H4 (cell line): Measurements from ENCODE around the gene CLEC18A. TPM values are rescaled to one million over a fixed set of nuclear protein-coding genes. Genes with fewer than 3 reads are reported as not detected.
"Not testable (repeated sequence)": the region's sequence is repeated elsewhere in the genome, so short reads cannot be mapped to it uniquely, and the experiment has no call there.

Source experiments
- DNase-seq: peaks from one replicate; pipeline ENCODE4 v3.0.0-alpha.2; 2015; ENCODE audit warnings: low spot score
- total RNA-seq: library from RNA; depleted of rRNA; stranded (reverse); fragments of >200 nt; shearing (Covaris generic); gene quantifications from 2 replicates; pipeline ENCODE4 v1.2.3, GENCODE V29; 2014

CLEC18A gene
- total RNA-seq, 1 experiment from 2014 or later = 0.02 TPM

DNA sequence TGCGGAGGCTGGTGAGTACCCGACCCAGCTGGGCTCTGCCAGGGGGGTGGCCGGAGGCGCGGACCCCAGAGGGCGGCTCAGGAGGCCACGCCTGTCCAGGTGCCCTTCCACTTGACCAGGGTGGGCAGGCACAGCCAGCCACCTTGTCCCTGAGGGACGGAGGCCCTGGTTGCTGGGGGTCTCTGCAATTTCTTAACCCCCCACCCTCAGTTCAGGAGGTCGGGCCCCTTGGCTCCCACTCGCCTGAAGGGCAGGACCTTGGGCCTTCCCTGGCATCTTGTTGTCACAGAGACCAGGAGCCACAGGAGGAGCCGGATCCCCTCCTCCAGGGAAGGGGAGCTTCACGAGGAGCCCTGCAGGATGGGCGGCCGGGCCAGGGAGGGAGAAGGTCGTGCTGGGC is 982 bp downstream of the CLEC18A start:
- DNase-seq = not testable (repeated sequence)

DNA sequence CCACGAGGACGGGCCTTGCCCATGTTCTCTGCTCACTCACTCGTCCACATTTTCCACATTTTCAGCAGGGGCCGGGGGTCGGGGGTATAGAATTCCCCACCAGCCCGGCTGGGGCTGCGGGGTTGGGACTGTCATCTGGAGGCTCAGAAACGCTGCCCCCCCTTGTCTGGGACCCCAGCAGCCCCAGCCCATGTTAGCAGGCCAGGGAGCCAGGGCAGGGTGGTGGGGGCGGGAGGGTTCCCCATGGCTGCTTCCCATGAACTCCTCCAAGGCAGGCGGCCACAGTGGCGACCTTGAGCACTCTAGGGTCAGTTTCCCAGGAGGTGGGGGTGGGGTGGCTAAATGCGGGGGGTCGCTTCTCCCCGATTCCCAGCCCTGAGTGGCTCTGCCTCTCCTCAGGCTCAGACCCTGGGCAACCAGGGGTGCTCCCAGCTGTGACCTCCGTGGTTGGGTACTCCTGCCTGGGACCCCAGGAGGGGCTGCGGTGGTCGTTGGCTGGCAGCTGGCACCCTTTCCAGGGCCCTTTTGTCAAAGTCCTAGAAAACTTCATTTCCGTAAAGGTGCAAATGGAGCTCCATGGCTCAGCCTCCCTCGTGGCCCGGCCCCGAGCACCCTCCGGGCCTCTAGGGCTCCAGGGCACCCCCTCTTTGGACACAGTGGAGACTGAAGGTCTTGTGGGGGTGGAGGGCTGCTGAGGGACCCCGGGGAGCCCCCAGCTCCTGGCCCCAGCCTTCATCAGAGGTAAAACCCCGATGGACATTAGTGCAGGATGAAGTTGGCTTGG is 1.6 kb downstream of the CLEC18A start:
- not testable (repeated sequence) for DNase-seq

DNA sequence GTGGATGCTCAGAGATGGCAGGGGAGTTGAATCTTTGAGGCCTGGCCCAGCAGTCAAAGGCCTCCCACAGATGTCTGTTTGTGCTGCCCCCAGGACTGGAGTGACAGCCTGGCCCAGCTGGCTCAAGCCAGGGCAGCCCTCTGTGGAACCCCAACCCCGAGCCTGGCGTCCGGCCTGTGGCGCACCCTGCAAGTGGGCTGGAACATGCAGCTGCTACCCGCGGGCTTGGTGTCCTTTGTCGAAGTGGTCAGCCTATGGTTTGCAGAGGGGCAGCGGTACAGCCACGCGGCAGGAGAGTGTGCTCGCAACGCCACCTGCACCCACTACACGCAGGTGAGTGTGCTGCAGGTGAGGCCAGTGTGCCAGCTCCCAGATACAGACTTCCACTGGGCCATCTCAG is 3.1 kb downstream of the CLEC18A start:
- not testable (repeated sequence) for DNase-seq

DNA sequence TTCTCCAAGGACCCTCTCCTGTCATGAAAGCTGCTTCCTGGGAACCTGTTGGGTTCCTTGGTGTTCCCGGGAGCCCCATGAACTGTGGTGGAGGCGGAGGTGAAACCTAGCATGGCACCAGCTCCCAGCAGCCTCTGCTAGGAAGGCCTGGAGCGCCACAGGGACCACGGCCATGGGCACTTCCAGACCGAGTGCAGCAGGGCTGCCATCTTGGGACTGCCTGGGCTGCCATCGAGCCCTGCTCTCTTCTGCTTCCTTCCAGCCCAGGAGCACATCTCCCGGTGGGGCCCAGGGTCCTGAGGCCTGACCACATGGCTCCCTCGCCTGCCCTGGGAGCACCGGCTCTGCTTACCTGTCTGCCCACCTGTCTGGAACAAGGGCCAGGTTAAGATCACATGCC is 12.2 kb downstream of the CLEC18A start:
- DNase-seq = not testable (repeated sequence)

DNA sequence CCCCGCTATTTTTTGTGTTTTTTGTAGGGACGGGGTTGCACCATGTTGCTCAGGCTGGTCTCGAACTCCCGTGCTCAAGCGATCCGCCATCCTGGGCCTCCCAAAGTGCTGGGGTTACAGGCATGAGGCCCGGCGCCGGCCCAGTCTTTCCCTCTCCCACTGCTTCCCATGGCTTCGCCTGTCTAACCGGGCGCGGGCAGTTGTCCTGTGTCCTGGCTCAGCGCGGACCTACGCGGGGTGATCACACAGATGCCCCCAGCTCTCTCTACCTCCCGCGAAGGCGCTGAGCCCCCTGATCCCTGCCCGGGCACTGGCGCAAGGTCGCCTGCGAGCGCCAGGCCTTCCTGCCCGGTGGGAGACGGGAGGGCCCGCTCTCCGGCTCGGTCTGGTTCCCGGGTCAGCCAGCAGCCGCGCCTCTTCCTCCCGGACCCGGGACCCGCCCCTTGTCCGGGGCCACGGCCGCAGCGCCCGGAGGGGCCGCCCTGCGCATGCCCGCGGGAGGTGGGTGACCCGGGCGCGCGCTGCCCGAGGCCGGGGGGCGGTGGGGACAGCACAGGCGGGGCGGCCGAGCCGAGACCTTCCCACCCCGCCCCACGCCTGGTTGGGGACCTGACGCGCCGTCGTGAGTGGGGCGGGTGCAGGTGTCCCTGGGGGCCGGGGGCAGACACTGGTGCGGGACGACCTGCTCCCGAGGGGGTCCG is 14.0 kb downstream of the CLEC18A start:
- DNase-seq = not testable (repeated sequence)

DNA sequence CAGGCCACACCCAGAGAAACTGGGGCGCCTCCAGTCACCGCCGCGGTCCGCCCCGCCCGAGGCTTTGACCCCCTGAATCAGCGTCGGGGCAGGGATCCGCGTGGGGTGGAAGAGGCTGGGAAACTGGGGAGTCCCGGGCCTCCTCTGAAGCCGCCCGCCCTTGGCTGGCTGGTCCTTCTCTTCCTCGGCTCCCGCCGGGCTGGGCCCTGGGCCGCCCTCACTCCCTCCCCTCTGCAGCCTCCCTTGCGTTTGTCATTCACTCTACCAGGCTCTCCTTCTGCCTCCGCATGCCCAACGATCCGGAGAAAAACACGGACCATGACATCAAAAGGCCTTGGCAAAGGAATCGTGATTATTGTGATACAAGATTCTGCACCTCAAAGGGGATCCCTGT is 14.5 kb downstream of the CLEC18A start:
- not testable (repeated sequence) for DNase-seq

DNA sequence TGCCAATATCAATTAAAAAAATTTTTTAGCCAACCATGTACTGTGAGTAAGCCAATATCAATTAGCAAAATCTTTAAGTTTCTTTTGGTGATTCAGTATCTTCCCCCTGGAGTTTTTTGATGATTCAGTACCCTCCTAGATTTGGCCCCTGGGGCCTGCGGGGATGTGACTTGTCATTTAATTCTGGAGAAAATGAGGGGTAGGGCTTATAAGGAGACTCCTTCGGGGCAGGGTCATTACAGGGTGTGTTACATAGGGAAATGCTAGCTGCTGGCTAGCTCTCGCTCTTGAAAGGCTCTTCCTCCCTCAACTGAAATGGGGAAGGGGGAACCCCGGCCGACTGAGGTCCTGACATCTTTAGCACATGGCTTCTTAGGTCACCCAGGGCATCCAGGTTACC is 16.6 kb downstream of the CLEC18A start:
- DNase-seq = not testable (repeated sequence)

DNA sequence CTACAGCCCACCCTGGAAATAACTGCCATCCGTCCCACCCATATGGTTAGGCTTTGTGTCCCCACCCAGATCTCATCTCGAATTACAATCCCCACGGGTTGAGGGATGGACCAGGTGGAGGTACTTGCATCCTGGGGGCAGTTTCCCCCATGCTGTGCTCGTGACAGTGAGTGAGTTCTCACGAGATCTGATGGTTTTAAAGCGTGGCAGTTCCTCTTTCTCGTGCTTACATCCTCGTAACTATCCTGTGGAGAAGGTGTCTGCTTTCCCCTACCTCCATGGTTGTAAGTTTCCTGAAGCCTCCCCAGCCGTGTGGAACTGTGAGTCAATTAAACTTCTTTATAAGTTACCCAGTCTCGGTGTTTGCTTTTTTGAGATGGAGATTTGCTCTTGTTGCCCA is 17.0 kb downstream of the CLEC18A start:
- not testable (repeated sequence) for DNase-seq

DNA sequence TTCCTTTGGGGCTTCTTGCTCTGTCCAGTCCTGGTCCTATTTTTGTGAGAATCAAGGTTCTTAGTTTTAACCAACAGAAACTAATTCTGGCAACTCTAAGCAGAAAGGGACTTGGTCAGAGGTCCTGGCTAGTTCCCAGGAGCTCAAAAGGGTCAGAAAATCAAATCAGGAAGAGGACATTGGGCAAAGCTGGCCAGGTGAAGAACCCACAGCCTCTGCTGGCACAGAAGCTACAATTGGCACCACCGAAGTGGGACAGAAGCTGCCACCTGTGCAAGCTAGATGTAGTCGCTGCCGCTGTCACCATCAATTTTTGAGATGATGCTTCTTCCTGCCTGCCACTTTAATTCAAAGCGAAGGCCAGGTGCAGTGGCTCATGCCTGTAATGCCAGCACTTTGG is 18.5 kb downstream of the CLEC18A start:
- DNase-seq = not testable (repeated sequence)

DNA sequence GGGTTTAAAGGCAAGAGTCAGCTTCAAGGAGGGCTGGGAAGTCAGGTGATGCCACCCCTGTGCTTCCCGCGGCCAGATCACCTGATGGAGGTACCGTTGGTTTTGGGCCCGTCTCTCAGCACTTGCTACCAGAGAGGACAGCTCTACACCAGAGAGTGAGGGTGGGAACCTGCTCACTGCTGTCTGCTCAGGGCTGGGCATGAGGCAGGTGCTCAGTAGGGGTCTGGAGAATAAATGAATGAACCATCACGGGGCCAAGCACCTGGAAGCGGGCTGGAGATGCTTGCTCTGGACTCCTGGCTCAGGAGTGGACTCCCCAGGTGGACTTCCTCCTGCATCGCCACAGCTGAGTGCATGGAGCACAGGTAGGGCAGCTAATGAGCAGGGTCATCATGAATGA is 21.0 kb downstream of the CLEC18A start:
- DNase-seq = not testable (repeated sequence)

DNA sequence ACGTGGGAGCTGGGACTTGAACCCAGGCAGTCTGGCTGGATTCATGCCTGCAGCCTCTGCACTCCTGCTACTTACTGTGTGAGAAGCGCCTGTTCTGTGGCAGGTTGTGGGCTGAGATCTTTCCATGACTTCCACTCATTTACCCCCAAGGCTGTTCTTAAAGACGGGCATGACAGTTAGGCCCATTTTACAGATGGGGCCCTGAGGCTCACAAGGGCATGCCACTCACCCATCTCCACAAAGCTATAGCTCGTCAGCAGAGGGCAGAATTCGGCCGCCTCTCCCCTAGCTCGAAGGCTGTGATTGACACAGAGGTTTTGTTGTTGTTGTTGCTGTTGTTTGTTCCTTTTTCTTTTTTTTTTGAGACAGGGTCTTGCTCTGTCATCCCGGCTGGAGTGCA is 21.8 kb downstream of the CLEC18A start:
- DNase-seq = not testable (repeated sequence)

DNA sequence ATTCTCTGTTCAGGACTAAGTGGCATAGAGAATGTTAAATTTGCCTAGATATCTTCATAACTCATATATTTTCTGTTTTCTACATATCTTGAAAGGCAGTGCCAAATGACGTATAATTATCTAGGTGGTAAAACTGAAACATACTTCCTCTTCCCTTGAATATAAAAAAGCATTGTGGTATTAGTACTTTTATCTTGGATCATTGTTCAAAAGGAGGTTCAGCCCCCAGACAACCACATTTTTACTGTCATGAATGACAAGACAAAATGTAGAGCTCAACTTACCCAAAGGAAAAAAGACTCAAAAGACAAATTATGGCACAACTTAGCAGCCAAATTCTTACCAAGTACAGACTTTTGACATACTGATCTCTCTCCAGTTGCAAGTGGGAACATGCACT is 34.1 kb downstream of the CLEC18A start:
- DNase-seq = not testable (repeated sequence)

DNA sequence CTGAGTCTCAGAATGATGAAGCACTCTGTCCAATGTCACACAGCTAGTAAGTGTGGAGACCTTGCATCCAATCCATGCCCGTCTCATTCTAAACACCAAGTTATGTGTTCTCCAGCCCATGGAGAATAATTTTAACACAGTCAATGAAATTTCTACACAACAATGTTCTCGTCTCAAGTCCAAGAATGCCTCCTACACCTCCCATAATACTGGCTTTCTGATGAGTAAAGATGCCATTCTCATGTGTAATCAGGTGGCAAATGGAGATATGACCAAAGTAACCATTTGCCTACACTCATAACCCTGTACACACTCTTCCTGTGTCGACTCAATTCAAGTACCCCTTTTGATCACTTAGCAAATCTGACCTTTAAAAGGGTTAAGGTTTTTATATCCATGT is 46.8 kb downstream of the CLEC18A start:
- not testable (repeated sequence) for DNase-seq

DNA sequence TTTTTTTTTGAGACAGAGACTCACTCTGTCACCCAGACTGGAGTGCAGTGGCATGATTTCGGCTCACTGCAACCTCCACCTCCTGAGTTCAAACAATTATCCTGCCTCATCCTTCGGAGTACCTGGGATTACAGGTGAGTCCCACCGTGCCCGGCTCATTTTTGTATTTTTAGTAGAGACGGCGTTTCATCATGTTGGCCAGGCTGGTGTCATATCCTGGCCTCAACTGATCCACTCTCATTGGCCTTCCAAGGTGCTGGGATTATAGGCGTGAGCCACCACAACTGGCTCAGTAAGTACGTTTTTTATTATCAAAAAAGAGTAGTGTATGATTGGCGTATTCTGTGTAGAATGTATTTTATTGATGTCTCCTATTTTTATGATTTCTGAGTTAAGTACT is 48.7 kb downstream of the CLEC18A start:
- not testable (repeated sequence) for DNase-seq

DNA sequence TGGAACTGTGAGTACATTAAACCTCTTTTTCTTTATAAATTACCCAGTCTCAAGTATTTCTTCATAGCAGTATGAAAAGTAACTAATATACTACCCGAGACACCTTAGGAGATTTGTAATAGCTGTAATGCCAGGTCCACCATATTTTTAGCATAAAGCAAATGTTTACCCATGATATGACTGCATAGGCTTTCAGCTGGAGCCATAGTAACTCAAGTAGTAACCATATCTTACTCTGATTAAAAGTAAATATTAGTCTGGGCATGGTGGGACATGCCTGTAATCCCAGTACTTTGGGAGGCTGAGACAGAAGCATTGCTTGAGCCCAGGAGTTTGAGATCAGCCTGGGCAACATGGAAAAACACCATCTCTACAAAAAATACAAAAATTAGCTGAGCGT is 52.4 kb downstream of the CLEC18A start:
- not testable (repeated sequence) for DNase-seq

DNA sequence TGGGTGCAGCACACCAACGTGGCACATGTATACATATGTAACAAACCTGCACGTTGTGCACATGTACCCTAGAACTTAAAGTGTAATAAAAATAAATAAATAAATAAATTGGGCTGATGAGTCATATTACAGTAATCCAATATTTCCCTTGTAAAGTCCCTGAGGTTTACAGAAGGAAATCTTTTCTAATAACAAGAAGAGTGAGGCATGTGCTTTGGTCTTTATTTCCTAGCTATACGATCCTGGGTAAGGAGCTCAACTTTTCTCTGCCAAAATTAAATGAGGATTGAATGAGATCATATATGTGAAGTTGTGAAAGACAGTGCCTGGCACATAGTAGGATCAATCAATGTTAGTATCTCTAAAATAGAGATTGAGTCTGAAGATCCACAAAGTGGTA is 57.5 kb downstream of the CLEC18A start:
- not testable (repeated sequence) for DNase-seq

DNA sequence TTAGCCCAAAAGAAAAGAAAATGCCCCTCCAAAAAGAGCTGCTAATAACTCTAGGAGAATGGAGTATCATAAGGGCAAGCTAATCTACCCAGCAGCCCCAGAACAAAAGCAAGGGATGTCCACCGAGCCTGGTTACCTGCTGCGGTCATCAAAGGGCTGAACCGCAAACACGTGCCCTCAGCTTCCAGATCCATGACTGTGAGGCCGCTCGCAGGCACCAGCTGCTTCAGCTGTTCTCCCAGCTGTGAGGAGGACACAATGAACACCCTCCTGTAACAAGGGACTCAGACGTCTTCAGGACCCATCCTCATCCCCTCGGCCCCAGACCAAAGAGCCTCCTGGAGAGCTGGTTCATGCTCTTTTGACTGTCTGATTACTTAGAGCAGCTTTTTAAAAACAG is 59.5 kb downstream of the CLEC18A start:
- DNase-seq = not testable (repeated sequence)

DNA sequence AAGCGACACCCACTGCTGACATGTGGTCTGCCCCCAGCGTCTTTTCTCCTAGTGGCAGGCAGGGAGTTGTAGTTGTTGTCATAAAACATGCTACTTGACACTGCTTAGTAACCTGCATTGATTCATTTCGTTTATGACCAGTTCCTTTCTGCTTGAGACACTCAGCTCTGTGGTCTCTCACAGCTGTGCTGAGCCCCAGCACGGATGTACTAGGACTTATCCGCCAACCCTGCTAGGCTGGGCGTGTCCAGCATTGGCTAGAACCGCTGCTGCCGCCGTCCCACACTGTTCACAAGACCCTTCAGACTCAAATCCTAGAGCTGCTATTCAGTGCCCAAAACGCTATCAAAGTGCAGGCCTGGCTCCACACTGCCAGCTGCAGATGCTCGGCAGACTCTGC is 60.0 kb downstream of the CLEC18A start:
- not testable (repeated sequence) for DNase-seq

DNA sequence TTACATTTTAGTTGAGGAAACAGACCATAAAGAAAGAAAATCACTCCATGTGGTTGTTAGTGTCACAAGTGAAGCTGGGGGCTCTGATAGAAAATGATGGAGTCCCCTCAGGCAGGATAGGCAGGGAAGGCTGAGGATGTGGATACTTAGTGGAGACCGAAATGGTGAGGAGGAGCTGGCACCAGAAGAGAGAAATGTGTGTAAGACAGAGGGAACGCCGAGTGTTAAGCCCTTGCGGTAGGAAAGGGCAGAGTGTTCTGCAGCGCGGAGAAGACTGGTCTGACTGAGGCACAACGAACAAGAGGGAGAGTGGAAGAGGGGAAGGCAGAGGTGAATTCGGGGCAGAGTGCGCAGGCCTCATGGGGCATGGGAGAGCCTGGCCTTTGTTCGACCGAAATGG is 61.2 kb downstream of the CLEC18A start:
- not testable (repeated sequence) for DNase-seq

DNA sequence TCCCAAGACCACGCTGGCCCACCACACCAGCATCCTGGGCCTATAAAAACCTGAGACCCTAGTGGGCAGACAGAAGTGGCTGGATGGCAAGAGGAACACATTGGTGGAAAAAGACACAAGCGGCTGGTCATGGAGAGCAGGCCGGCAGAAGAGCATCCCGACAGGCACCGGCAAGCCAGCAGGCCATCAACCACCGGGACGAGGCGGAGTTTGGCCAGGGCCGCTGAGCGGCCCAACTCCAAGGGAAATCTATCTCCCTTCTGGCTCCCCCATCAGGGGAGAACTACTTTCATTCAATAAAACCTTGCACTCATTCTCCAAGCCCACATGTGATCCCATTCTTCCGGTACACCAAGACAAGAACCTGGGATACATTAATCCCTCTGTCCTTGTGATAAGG is 61.8 kb downstream of the CLEC18A start:
- DNase-seq = not testable (repeated sequence)
